ENCODE data around the gene ANKRD44.

DNA sequence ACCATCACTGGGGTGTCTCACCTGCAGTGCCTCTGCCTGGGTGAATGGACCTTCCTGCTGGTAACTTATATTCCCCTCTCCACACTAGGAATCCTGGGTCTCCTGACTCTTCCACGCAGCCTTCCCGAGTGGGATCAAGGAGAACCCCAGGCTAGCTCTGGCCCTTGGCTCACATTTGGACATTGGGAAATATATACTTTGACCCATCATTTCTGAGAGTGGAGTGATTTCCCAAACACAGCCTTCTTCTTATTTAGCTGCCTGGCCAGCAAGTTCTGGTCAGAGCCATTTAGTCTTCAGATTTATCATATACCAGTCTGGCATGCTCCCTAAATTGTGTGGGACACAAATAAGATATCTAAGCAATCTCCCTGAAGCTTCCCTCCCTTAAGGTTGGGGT is 237.3 kb downstream of the ANKRD44 start:
- TF ChIP-seq CTCF (IDR thresholded peaks at IDR 0.05; ENCODE audit: low read length) (no peak), EZH2 (IDR thresholded peaks at IDR 0.05; ENCODE audit: borderline replicate concordance, low read length) (no peak)
